Mesodermal cell (in vitro differentiated cells): ENCODE results near the gene FAM222A. TPM values are rescaled to one million over a fixed set of nuclear protein-coding genes. Genes with fewer than 3 reads are reported as not detected.
A peak's percentile ranks its signal among the peaks of the same experiment; 100 is the strongest.

Experiments
- H3K27ac ChIP-seq: 2 replicates; pipeline ENCODE4 v1.7.0; 2013; ENCODE audit warnings: mild to moderate bottlenecking, low read depth, low read length, moderate library complexity; ENCODE audit not compliant: severe bottlenecking
- H3K36me3 ChIP-seq: 2 replicates; pipeline ENCODE4 v1.7.1; 2013; ENCODE audit warnings: mild to moderate bottlenecking, low read length, moderate library complexity; ENCODE audit not compliant: control insufficient read depth, insufficient read depth
- H3K4me1 ChIP-seq: one replicate; pipeline ENCODE4 v1.7.1; 2013; ENCODE audit warnings: mild to moderate bottlenecking, low read length; ENCODE audit not compliant: insufficient read depth, control insufficient read depth, poor library complexity, severe bottlenecking
- H3K4me3 ChIP-seq: 2 replicates; pipeline ENCODE4 v1.7.0; 2013; ENCODE audit warnings: low read length, control low read depth, mild to moderate bottlenecking; ENCODE audit not compliant: insufficient read depth, poor library complexity, severe bottlenecking; ENCODE audit errors: extremely low read depth
- H3K9me3 ChIP-seq: 2 replicates; pipeline ENCODE4 v1.7.1; 2013; ENCODE audit warnings: mild to moderate bottlenecking, low read length, moderate library complexity; ENCODE audit not compliant: control insufficient read depth
- WGBS, 2 experiments: methylation state at CpG; one replicate each; pipeline ENCODE4 v1.1.5; 2013; ENCODE audit warnings: missing lambda C conversion rate in 2 of 2; ENCODE audit not compliant: insufficient coverage in 2 of 2; 5-methylcytosine and 5-hydroxymethylcytosine counted together
- polyA plus RNA-seq, 2 experiments: library from polyadenylated mRNA; stranded (reverse); fragments of 50-300 nt; gene quantifications; one replicate each; pipeline ENCODE4 v1.2.3, GENCODE V29; 2013

Gene FAM222A
- polyA plus RNA-seq (2013, experiment 1 of 2), result 7.6 TPM
- 6.7 TPM for polyA plus RNA-seq (2013, experiment 2 of 2)

DNA sequence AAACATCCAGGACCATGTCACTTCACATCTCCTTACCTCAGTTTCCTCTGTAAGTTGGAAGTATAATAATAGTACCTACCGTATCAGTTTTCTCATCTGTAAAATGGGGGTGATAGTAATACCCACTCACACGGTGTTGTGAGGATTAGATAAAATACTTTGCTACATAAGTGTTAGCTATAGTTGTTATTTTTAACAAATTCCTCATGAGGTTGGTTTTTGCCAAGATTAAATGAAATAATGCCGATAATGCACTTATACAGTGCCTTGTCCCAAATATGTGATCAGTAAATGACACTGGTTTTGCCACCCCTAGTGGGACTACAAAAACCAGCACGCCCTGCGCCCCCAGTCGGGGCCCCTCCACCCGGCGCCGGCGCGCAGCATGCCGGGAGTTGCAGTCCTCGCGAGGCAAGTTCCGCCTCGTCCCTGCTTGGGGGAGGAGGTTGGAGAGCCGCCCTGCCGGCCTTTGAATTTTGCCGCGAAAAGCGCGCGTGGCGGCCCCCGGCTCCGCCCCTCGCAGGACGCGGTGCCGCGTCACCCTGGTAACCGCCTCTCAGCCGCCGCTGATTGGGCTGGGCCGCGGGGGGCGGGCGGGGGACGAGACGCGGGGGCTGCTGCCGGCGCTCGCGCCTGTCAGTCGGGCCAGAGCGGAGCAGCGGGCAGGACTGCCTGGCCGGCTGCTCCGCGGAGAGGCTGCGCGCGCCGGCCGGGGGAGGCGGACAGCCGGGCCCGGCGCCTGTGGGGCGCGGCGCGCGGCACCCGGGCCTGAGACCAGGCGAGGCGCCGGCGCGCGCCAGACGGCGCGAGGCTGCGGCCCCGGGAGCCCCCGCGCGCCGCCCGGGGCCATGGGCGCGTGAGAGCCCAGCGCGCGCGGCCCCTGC lies at the start of gene FAM222A:
Gene FAM222A (plus strand): TSS at position 639 of the 884 bp plus-strand sequence. CDS start 30,322 bp downstream, outside the sequence.
- peak within 1 kb of the TSS; percentile 62 for H3K27ac ChIP-seq
- peak within 1 kb of the TSS; percentile 55 for H3K4me3 ChIP-seq
- H3K4me1 ChIP-seq, result peaks cover 7% of the 10 kb centered on the region
- H3K9me3 ChIP-seq, result no peaks in the 10 kb centered on the region
- no peaks in the 10 kb centered on the region for H3K36me3 ChIP-seq
- 0 to 1% methylated on average over 52 to 71 of the region's 88 CpGs for WGBS, 2 experiments

DNA sequence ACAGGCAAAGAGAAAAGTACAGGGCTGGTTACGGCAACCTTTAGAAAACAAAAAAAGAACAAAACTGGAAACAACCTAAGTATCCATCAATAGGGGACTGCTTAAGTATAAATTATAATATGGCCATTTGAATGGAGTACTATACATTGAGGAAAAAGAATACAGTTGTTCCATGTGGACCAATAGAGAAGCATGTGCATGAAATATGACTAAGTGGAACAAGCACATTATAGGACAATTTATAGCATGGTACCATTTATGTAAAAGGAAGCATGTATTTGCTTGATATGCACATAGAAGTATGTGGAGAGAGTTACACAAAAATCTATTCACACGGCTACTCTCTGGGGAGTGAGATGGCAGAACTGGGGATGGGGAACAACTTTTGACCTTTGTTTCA lies 49.2 kb upstream of the FAM222A start:
- no peaks in the 10 kb centered on the region for H3K4me1 ChIP-seq
- H3K27ac ChIP-seq, result no peak overlapping the region
- WGBS, 2 experiments, result 100% methylated on average over 1 of the region's 2 CpGs; no CpG with 5 or more reads in 1 of the 2 experiments
- no peaks in the 10 kb centered on the region for H3K36me3 ChIP-seq
- no peaks in the 10 kb centered on the region for H3K9me3 ChIP-seq
- H3K4me3 ChIP-seq, result no peak overlapping the region

DNA sequence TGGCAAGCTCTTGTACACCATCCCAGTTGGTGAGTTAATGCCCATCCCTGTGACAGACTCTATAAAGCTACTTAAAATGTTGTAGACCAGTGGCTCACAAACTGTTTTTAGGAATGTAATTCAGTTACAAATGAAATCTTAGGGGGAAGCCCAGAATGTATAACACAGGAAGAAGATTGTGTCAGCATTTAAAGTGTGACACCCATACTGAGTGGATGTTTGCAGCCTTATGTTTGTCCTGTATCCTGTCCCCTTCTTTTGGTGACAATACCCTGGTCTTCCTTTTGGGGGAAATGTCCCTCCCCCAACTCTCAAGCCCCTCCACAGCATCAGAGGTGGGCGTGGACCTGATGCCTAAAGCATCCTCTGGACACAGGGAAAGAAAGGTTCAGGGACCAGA lies 47.6 kb upstream of the FAM222A start:
- Histone ChIP-seq H3K9me3 (no peaks in the 10 kb centered on the region), H3K4me1 (no peaks in the 10 kb centered on the region)
- WGBS, 2 experiments, result no CpG with 5 or more reads among the region's 1 CpG

DNA sequence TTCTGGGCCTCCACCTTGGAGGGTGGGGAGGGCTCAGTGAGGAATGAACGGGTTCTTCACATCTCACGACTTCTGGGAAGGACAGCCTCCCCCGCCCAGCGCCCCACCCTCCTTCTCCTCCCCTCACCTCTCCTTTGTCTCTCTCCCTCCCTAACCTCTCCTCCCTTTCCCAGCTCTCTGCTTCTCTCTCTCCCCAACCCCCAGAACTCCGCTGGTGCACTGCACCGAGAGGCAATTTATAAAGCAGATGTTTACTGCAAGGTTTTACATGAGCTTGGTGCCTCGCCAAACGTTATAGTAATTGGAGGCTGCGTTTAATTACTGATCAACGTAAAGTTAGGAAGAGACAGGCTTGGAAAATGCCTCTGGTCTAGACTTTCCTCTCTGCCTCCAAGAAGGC lies 42.9 kb upstream of the FAM222A start:
- no peak overlapping the region for H3K27ac ChIP-seq
- H3K36me3 ChIP-seq, result no peaks in the 10 kb centered on the region
- no peaks in the 10 kb centered on the region for H3K9me3 ChIP-seq
- no peak overlapping the region for H3K4me3 ChIP-seq
- WGBS, 2 experiments, result 53 to 57% methylated on average over 6 of the region's 10 CpGs
- no peaks in the 10 kb centered on the region for H3K4me1 ChIP-seq

More for the DNA sequence above, 47.6 kb upstream of the FAM222A start:
- H3K4me3 ChIP-seq, result no peak overlapping the region
- no peaks in the 10 kb centered on the region for H3K36me3 ChIP-seq
- no peak overlapping the region for H3K27ac ChIP-seq

DNA sequence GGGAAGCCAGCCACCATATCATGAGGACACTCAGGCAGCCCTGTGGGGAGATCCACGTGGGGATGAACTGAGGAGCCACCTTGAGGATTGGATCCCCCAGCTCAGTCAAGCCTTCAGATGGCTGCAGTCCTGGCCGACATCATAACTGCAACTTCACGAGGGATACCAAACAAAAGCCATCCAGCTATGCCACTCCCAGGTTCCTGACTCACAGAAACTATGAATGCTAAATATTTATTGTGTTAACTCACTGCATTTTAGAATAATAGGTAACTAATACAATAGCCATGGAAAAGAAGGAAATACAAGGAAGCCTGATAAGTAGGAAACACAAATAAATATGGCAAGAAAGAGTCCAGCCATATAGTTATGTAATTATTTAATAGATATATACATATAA lies 42.1 kb upstream of the FAM222A start:
- H3K4me1 ChIP-seq, result no peaks in the 10 kb centered on the region
- H3K36me3 ChIP-seq, result no peaks in the 10 kb centered on the region
- WGBS, 2 experiments, result 60 to 100% methylated on average over 1 of the region's 3 CpGs
- H3K9me3 ChIP-seq, result no peaks in the 10 kb centered on the region
- no peak overlapping the region for H3K4me3 ChIP-seq
- no peak overlapping the region for H3K27ac ChIP-seq

DNA sequence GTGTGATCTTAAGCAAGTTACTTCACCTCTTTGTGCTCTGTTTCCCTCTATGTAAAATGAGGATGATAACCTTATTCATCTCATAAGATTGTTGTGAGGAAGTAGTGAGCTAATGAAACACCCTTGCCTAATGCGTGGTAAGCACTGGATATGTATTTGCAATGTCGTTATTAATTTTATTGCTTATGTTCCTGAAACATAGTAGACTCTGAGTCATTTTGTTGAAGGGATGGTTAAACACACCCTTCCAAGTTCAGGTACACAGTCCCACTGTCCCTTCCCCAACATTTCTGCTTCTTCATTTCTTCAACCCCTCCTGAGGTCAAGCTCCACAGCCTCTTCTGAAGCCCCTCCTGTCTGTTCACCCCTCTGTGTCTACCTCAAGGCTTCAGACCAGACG lies 40.2 kb upstream of the FAM222A start:
- Histone ChIP-seq H3K4me3 (no peak overlapping the region), H3K27ac (no peak overlapping the region), H3K4me1 (no peaks in the 10 kb centered on the region), H3K9me3 (no peaks in the 10 kb centered on the region), H3K36me3 (no peaks in the 10 kb centered on the region)
- WGBS, 2 experiments, result 90 to 95% methylated on average over 2 of the region's 3 CpGs

DNA sequence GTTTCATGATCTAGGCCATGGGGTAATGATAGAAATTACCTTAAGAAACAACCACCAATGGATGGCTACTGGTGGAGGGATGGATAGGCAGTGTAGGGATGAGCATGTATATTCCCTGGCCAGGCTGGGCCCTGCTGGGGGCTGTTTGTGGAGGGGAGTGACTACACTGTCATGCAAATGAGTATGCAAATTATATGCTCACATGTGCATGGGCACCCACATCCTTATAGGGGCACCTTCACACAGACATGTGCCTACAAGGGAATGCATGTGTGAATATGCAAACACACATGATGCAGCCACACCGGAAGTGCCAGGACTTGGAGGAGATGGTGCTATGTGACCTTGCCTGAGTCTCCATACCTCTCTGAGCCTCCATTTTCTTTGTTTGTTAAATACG lies 39.7 kb upstream of the FAM222A start:
- Histone ChIP-seq H3K4me1 (no peaks in the 10 kb centered on the region), H3K9me3 (no peaks in the 10 kb centered on the region), H3K27ac (no peak overlapping the region), H3K4me3 (no peak overlapping the region), H3K36me3 (no peaks in the 10 kb centered on the region)
- 86 to 92% methylated on average over 2 of the region's 2 CpGs for WGBS, 2 experiments

DNA sequence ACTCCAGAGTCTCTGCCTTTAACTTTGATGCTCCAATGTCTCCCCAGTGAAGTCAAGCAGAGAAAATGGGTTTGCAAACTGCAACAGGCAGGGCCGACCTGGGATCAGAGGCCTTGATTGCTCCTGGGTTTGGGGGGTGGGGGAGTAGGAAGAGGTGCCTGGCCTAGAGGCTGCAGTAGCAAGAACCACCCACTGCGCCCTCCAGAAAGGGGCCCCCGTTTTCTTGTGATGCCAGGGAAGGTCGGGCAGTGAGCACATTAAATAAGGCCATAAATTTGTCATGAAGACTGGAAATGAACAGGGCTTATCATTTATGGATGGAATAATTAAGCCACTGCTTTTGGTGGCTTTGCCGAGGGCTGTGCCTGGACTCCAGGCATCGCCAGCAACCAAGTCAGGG lies 38.2 kb upstream of the FAM222A start:
- Histone ChIP-seq H3K4me1 (peaks cover 4% of the 10 kb centered on the region), H3K4me3 (no peak overlapping the region), H3K27ac (no peak overlapping the region), H3K9me3 (no peaks in the 10 kb centered on the region), H3K36me3 (no peaks in the 10 kb centered on the region)
- WGBS, 2 experiments, result 84 to 86% methylated on average over 3 to 5 of the region's 6 CpGs

DNA sequence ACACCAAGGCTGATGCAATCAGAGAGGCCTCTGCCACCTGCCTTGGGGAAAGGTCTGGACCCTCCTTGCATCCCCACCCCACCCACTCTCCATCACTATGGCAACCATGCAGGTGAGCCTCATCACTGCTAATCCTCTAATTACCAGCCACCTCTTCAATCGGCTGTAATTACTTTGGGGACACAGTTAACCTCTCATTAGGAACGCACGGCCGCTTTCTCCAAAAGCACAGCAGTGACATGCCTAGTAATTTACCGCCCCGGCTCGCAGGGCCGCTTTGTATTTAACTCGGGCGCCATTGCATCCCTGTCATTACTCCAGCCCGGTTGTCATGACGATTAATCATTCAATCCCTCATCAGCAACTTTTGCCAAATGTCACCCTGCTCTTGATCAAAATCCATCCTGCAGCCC lies 36.3 kb upstream of the FAM222A start:
- H3K9me3 ChIP-seq, result no peaks in the 10 kb centered on the region
- H3K4me1 ChIP-seq, result peaks cover 4% of the 10 kb centered on the region
- H3K36me3 ChIP-seq, result no peaks in the 10 kb centered on the region
- 78 to 83% methylated on average over 12 of the region's 12 CpGs for WGBS, 2 experiments
- no peak overlapping the region for H3K27ac ChIP-seq
- no peak overlapping the region for H3K4me3 ChIP-seq

DNA sequence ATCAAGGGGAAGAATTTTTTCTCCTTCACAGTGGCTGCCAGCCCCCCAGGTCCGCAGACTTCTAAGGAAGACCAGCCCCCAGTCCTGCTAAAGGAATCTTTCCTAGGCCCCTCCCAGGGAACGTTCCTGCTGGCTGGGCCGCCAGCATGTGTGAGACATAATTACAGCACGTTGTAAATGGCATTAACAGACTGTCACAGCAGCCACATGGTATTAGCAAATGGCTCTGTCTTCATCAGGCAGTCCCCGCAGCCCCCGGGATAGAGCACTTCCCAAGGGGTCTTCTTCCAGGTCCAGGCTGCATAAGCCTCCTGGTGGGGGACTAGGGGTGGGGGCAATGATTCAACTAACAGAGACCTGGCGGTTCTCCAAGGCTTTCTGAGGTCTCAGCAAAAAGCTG lies 34.9 kb upstream of the FAM222A start:
- whole genome bisulfite sequencing, 2 experiments, result 28 to 35% methylated on average over 6 of the region's 7 CpGs
- no peak overlapping the region for H3K4me3 ChIP-seq
- H3K36me3 ChIP-seq, result no peaks in the 10 kb centered on the region
- no peak overlapping the region for H3K27ac ChIP-seq
- no peaks in the 10 kb centered on the region for H3K9me3 ChIP-seq
- peaks cover 4% of the 10 kb centered on the region for H3K4me1 ChIP-seq
